Measurements from ENCODE around the gene FAP. TPM values are rescaled to one million over a fixed set of nuclear protein-coding genes. Genes with fewer than 3 reads are reported as not detected.

Gene FAP
- total and polyA plus RNA-seq, 2 experiments from 2014 or later = 38.1 to 67.8 TPM

DNA sequence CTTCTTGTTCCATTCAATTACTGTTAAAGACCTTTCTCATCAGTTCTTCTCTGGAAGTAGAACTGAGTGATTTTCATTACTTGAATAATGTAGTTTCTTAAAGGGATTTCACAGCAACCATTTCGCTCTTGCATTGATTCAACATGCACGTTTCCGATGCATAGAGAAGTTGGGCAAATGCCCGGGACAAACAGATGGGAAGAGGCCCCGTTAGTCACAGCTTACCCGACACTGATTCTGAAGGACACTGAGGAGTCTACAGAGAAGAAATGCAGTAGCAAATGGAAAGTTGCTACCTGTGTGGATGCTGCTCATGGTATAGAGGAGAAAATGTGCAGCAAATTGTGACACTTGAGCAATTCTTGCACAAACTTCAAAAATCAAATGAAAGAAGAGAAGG, 58.9 kb downstream of the FAP start:
- Histone ChIP-seq H3K79me2 (no peaks in the 10 kb centered on the region), H3K36me3 (replicated peaks; ENCODE audit: insufficient read depth, low read depth) (no peaks in the 10 kb centered on the region), H3K4me3 (no peak overlapping the region), H3K9me3 (ENCODE audit: low read depth) (no peaks in the 10 kb centered on the region), H4K20me1 (ENCODE audit: insufficient read depth, poor library complexity, severe bottlenecking) (no peaks in the 10 kb centered on the region), H2AFZ (no peak overlapping the region), H3K9me2 (replicated peaks; ENCODE audit: insufficient read depth) (no peaks in the 10 kb centered on the region), H3K4me2 (no peak overlapping the region), H3K27me3 (no peaks in the 10 kb centered on the region), H3K27ac (no peak overlapping the region), H3K4me1 (ENCODE audit: insufficient read depth) (peaks cover 6% of the 10 kb centered on the region)
- WGBS (ENCODE audit: low lambda C conversion rate, missing lambda C conversion rate) = 94% methylated on average over 6 of the region's 6 CpGs
- TF ChIP-seq EZH2phosphoT487 (IDR thresholded peaks at IDR 0.05; ENCODE audit: low read depth, severe bottlenecking, unreplicated experiment) (no peak), EZH2 (IDR thresholded peaks at IDR 0.05; ENCODE audit: borderline replicate concordance) (no peak), CTCF (IDR thresholded peaks at IDR 0.05; ENCODE audit: poor library complexity) (no peak)
- DNase-seq (ENCODE audit: low spot score) = no peak

DNA sequence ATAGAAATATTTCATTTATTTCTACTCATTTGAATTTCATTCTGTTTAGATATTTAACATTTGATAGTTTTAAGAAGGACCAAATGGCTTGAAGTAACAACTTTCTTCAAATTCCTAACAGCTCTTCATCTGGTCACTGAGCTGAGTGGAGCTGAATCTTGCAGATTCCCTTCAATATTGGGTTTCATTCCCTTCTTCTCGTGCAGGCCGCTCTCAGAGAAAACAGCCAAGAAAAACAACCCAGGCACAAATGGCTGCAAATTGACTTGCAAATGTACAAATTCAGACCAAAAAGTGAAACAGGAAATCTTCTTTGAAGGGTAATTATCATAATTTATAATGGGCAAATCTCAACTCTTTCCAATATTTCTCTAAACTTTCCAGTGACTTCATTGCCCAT, 60.9 kb downstream of the FAP start:
- no peak overlapping the region for H2AFZ ChIP-seq
- no peak overlapping the region for H3K4me3 ChIP-seq
- no peaks in the 10 kb centered on the region for H3K79me2 ChIP-seq
- H4K20me1 ChIP-seq (ENCODE audit: insufficient read depth, poor library complexity, severe bottlenecking) = no peaks in the 10 kb centered on the region
- H3K9me2 ChIP-seq (replicated peaks; ENCODE audit: insufficient read depth) = no peaks in the 10 kb centered on the region
- no peak for TF ChIP-seq EZH2 (IDR thresholded peaks at IDR 0.05; ENCODE audit: borderline replicate concordance)
- TF ChIP-seq CTCF (IDR thresholded peaks at IDR 0.05; ENCODE audit: poor library complexity) = no peak
- TF ChIP-seq EZH2phosphoT487 (IDR thresholded peaks at IDR 0.05; ENCODE audit: low read depth, severe bottlenecking, unreplicated experiment) = no peak
- H3K27me3 ChIP-seq = no peaks in the 10 kb centered on the region
- no peaks in the 10 kb centered on the region for H3K36me3 ChIP-seq (replicated peaks; ENCODE audit: insufficient read depth, low read depth)
- whole genome bisulfite sequencing (ENCODE audit: low lambda C conversion rate, missing lambda C conversion rate) = 94% methylated on average over 2 of the region's 2 CpGs
- peaks cover 6% of the 10 kb centered on the region for H3K4me1 ChIP-seq (ENCODE audit: insufficient read depth)
- H3K9me3 ChIP-seq (ENCODE audit: low read depth) = no peaks in the 10 kb centered on the region
- no peak overlapping the region for H3K27ac ChIP-seq
- H3K4me2 ChIP-seq = no peak overlapping the region
- DNase-seq (ENCODE audit: low spot score) = no peak

- Histone ChIP-seq H3K79me2 (no peaks in the 10 kb centered on the region), H4K20me1 (ENCODE audit: insufficient read depth, poor library complexity, severe bottlenecking) (no peaks in the 10 kb centered on the region), H3K4me3 (no peak overlapping the region), H3K4me1 (ENCODE audit: insufficient read depth) (no peaks in the 10 kb centered on the region), H3K4me2 (no peak overlapping the region), H3K36me3 (replicated peaks; ENCODE audit: insufficient read depth, low read depth) (no peaks in the 10 kb centered on the region), H3K27me3 (no peaks in the 10 kb centered on the region), H3K27ac (no peak overlapping the region), H3K9me3 (ENCODE audit: low read depth) (no peaks in the 10 kb centered on the region), H3K9me2 (replicated peaks; ENCODE audit: insufficient read depth) (no peaks in the 10 kb centered on the region), H2AFZ (no peak overlapping the region)
- no peak for DNase-seq (ENCODE audit: low spot score)
- TF ChIP-seq CTCF (IDR thresholded peaks at IDR 0.05; ENCODE audit: poor library complexity) = no peak
- no peak for TF ChIP-seq EZH2phosphoT487 (IDR thresholded peaks at IDR 0.05; ENCODE audit: low read depth, severe bottlenecking, unreplicated experiment)
- TF ChIP-seq EZH2 (IDR thresholded peaks at IDR 0.05; ENCODE audit: borderline replicate concordance) = no peak
- WGBS (ENCODE audit: low lambda C conversion rate, missing lambda C conversion rate) = 72% methylated on average over 4 of the region's 4 CpGs
Observed at GRCh38 chr2:162177301-162177700, 65.9 kb downstream of the FAP start.

- Histone ChIP-seq H3K27ac (no peak overlapping the region), H3K9me2 (replicated peaks; ENCODE audit: insufficient read depth) (no peaks in the 10 kb centered on the region), H3K79me2 (no peaks in the 10 kb centered on the region), H3K27me3 (no peaks in the 10 kb centered on the region), H2AFZ (no peak overlapping the region), H3K9me3 (ENCODE audit: low read depth) (no peaks in the 10 kb centered on the region), H3K36me3 (replicated peaks; ENCODE audit: insufficient read depth, low read depth) (no peaks in the 10 kb centered on the region), H4K20me1 (ENCODE audit: insufficient read depth, poor library complexity, severe bottlenecking) (no peaks in the 10 kb centered on the region), H3K4me3 (no peak overlapping the region), H3K4me1 (ENCODE audit: insufficient read depth) (no peaks in the 10 kb centered on the region), H3K4me2 (no peak overlapping the region)
- no peak for TF ChIP-seq EZH2 (IDR thresholded peaks at IDR 0.05; ENCODE audit: borderline replicate concordance)
- no peak for TF ChIP-seq CTCF (IDR thresholded peaks at IDR 0.05; ENCODE audit: poor library complexity)
- no peak for TF ChIP-seq EZH2phosphoT487 (IDR thresholded peaks at IDR 0.05; ENCODE audit: low read depth, severe bottlenecking, unreplicated experiment)
- WGBS (ENCODE audit: low lambda C conversion rate, missing lambda C conversion rate) = 52% methylated on average over 3 of the region's 3 CpGs
- no peak for DNase-seq (ENCODE audit: low spot score)
Observed at GRCh38 chr2:162175714-162176113, 67.5 kb downstream of the FAP start.

All from hepatocyte (in vitro differentiated cells).